ENCODE data around the gene LPIN2.

Gene LPIN2

DNA sequence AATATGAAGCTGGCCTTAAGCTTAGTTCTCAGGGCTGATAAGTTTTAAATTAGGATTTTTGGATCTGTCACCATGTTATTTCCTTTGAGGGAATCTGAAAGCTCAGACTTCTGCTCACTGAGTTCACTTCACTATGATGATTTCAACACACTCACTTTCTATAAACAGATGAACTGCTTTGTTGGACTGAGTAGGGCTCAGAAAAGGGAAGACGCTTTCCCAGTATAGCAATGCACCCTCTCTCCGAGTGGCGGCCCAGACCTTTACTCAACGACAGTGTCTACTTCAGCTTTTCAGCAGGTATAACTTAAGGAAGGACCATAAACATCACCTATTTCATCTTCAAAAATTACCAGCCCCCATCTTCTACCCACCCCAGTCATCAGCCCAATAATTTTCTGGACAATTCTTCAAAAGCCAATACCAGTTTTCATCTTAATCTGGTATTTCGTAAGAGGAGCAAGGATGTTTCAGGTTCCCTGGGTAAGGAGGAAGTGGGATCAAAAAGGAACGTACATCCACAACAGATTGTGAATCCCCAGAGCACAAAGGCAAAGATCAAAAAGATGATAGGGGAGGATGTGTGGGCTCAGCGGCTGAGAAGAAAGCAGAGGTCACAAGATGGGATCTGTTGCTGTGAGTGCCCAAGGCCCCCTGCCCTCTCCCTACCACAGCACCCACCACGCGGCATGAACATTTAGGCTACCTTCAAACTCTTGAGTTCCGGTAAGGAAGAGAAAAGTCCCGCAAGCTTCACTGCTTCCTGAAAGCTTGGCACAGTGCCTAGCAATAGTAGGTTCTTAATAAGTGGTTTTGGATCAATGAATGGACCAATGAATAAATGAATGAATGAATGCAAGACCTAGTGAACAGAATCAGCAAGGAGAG, 41.9 kb downstream of the LPIN2 start:
- Histone ChIP-seq H3K36me3 (ENCODE audit: insufficient read depth, low read length) (no peaks in the 10 kb centered on the region), H2AFZ (ENCODE audit: low read length) (no peak overlapping the region), H3K4me3 (ENCODE audit: low read depth, low read length, poor library complexity, severe bottlenecking) (peak overlapping the region; percentile 33), H3K9me2 (ENCODE audit: low read depth, low read length) (no peaks in the 10 kb centered on the region), H3K9me3 (ENCODE audit: low read length) (no peaks in the 10 kb centered on the region), H3K27me3 (ENCODE audit: insufficient read depth, low read length) (no peaks in the 10 kb centered on the region), H3K9ac (ENCODE audit: low read length) (no peak overlapping the region; the same call in 1 of the 2 replicates), H3F3A (ENCODE audit: insufficient read depth, low read length) (no peaks in the 10 kb centered on the region), H3K4me2 (ENCODE audit: low read length) (peak overlapping the region; percentile 60; the same call in 1 of the 2 replicates), H3K4me1 (ENCODE audit: insufficient read depth, low read length, severe bottlenecking) (peaks cover 37% of the 10 kb centered on the region), H4K20me1 (ENCODE audit: insufficient read depth, low read length) (no peaks in the 10 kb centered on the region), H3K27ac (ENCODE audit: low read depth, low read length, poor library complexity, severe bottlenecking) (peak overlapping the region; percentile 57), H3K79me2 (ENCODE audit: insufficient read depth, low read length) (no peaks in the 10 kb centered on the region)
- TF ChIP-seq EZH2 (IDR thresholded peaks at IDR 0.05; ENCODE audit: borderline replicate concordance, low read length): no peak
- TF ChIP-seq, protein P1, sequence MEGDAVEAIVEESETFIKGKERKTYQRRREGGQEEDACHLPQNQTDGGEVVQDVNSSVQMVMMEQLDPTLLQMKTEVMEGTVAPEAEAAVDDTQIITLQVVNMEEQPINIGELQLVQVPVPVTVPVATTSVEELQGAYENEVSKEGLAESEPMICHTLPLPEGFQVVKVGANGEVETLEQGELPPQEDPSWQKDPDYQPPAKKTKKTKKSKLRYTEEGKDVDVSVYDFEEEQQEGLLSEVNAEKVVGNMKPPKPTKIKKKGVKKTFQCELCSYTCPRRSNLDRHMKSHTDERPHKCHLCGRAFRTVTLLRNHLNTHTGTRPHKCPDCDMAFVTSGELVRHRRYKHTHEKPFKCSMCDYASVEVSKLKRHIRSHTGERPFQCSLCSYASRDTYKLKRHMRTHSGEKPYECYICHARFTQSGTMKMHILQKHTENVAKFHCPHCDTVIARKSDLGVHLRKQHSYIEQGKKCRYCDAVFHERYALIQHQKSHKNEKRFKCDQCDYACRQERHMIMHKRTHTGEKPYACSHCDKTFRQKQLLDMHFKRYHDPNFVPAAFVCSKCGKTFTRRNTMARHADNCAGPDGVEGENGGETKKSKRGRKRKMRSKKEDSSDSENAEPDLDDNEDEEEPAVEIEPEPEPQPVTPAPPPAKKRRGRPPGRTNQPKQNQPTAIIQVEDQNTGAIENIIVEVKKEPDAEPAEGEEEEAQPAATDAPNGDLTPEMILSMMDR (IDR thresholded peaks at IDR 0.05; ENCODE audit: low read length): no peak

- Histone ChIP-seq H3K79me2 (ENCODE audit: insufficient read depth, low read length) (no peaks in the 10 kb centered on the region), H3K4me3 (ENCODE audit: low read depth, low read length, poor library complexity, severe bottlenecking) (no peak overlapping the region)
- TF ChIP-seq, protein P1 (IDR thresholded peaks at IDR 0.05; ENCODE audit: low read length): no peak
- TF ChIP-seq EZH2 (IDR thresholded peaks at IDR 0.05; ENCODE audit: borderline replicate concordance, low read length): no peak
These were observed 42.6 kb downstream of the LPIN2 start for GRCh38 chr18:2970344-2970743.

GRCh38 chr18:2969695-2970094, 43.2 kb downstream of the LPIN2 start:
- H3K4me2 ChIP-seq (ENCODE audit: low read length): no peak overlapping the region

More at GRCh38 chr18:2970344-2970743, 42.6 kb downstream of the LPIN2 start:
- no peak overlapping the region for H3K4me2 ChIP-seq (ENCODE audit: low read length)
- H3K9ac ChIP-seq (ENCODE audit: low read length): no peak overlapping the region
- H4K20me1 ChIP-seq (ENCODE audit: insufficient read depth, low read length): no peaks in the 10 kb centered on the region
- H3K27me3 ChIP-seq (ENCODE audit: insufficient read depth, low read length): no peaks in the 10 kb centered on the region
- H3K27ac ChIP-seq (ENCODE audit: low read depth, low read length, poor library complexity, severe bottlenecking): no peak overlapping the region
- no peaks in the 10 kb centered on the region for H3K36me3 ChIP-seq (ENCODE audit: insufficient read depth, low read length)
- no peaks in the 10 kb centered on the region for H3F3A ChIP-seq (ENCODE audit: insufficient read depth, low read length)
- H3K9me2 ChIP-seq (ENCODE audit: low read depth, low read length): no peaks in the 10 kb centered on the region
- no peak overlapping the region for H2AFZ ChIP-seq (ENCODE audit: low read length)
- H3K4me1 ChIP-seq (ENCODE audit: insufficient read depth, low read length, severe bottlenecking): peaks cover 37% of the 10 kb centered on the region
- no peaks in the 10 kb centered on the region for H3K9me3 ChIP-seq (ENCODE audit: low read length)

More at GRCh38 chr18:2969695-2970094, 43.2 kb downstream of the LPIN2 start:
- H3F3A ChIP-seq (ENCODE audit: insufficient read depth, low read length): no peaks in the 10 kb centered on the region
- H3K79me2 ChIP-seq (ENCODE audit: insufficient read depth, low read length): no peaks in the 10 kb centered on the region
- H3K4me3 ChIP-seq (ENCODE audit: low read depth, low read length, poor library complexity, severe bottlenecking): no peak overlapping the region
- no peak overlapping the region for H2AFZ ChIP-seq (ENCODE audit: low read length)
- H4K20me1 ChIP-seq (ENCODE audit: insufficient read depth, low read length): no peaks in the 10 kb centered on the region
- TF ChIP-seq, protein P1 (IDR thresholded peaks at IDR 0.05; ENCODE audit: low read length): no peak
- TF ChIP-seq EZH2 (IDR thresholded peaks at IDR 0.05; ENCODE audit: borderline replicate concordance, low read length): no peak
- no peak overlapping the region for H3K9ac ChIP-seq (ENCODE audit: low read length)
- no peaks in the 10 kb centered on the region for H3K9me2 ChIP-seq (ENCODE audit: low read depth, low read length)
- no peaks in the 10 kb centered on the region for H3K9me3 ChIP-seq (ENCODE audit: low read length)
- peaks cover 37% of the 10 kb centered on the region for H3K4me1 ChIP-seq (ENCODE audit: insufficient read depth, low read length, severe bottlenecking)
- no peaks in the 10 kb centered on the region for H3K36me3 ChIP-seq (ENCODE audit: insufficient read depth, low read length)
- no peak overlapping the region for H3K27ac ChIP-seq (ENCODE audit: low read depth, low read length, poor library complexity, severe bottlenecking)
- no peaks in the 10 kb centered on the region for H3K27me3 ChIP-seq (ENCODE audit: insufficient read depth, low read length)

Measured in OCI-LY1 (cell line).